ENCODE results near the gene MAMDC4.

DNA sequence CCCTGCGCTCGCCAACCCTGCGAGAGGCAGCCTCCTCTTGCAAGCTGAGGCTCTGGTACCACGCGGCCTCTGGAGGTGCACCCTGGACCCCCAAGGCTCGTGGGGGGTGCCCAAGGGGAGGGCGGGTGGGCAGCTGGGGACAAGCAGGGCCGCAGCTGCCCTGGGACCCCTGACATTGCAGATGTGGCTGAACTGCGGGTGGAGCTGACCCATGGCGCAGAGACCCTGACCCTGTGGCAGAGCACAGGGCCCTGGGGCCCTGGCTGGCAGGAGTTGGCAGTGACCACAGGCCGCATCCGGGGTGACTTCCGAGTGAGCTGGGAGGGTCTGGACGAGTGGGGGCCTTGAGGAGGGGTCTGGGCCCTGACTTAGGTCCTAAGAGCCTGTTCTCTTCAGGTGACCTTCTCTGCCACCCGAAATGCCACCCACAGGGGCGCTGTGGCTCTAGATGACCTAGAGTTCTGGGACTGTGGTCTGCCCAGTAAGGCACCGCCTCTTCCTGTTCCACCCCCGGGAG, 1.5 kb downstream of the MAMDC4 start:
- TF ChIP-seq POLR2A (IDR thresholded peaks at IDR 0.05), result no peak
- TF ChIP-seq, protein P1, sequence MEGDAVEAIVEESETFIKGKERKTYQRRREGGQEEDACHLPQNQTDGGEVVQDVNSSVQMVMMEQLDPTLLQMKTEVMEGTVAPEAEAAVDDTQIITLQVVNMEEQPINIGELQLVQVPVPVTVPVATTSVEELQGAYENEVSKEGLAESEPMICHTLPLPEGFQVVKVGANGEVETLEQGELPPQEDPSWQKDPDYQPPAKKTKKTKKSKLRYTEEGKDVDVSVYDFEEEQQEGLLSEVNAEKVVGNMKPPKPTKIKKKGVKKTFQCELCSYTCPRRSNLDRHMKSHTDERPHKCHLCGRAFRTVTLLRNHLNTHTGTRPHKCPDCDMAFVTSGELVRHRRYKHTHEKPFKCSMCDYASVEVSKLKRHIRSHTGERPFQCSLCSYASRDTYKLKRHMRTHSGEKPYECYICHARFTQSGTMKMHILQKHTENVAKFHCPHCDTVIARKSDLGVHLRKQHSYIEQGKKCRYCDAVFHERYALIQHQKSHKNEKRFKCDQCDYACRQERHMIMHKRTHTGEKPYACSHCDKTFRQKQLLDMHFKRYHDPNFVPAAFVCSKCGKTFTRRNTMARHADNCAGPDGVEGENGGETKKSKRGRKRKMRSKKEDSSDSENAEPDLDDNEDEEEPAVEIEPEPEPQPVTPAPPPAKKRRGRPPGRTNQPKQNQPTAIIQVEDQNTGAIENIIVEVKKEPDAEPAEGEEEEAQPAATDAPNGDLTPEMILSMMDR (IDR thresholded peaks at IDR 0.05), result no peak
